NCI-H82 treated with DMSO at 0.1 percent for 48 hours (cell line): ENCODE measurements around the gene PPP4C.
"Not testable (repeated sequence)": the region's sequence is repeated elsewhere in the genome, so short reads cannot be mapped to it uniquely, and the experiment has no call there.

ENCODE experiments used
- DNase-seq: peaks from one replicate; lab custom pipeline; 2025; ENCODE audit not compliant: unreplicated experiment; lab: John Stamatoyannopoulos, UW

PPP4C gene

GRCh38 chr16:30096105-30096861, 20.5 kb downstream of the PPP4C start, which contains the start of gene YPEL3:
Gene YPEL3 (minus strand): TSS chr16:30096213. CDS start chr16:30095482, 731 bp downstream.
- peak; percentile 47 for DNase-seq

DNA sequence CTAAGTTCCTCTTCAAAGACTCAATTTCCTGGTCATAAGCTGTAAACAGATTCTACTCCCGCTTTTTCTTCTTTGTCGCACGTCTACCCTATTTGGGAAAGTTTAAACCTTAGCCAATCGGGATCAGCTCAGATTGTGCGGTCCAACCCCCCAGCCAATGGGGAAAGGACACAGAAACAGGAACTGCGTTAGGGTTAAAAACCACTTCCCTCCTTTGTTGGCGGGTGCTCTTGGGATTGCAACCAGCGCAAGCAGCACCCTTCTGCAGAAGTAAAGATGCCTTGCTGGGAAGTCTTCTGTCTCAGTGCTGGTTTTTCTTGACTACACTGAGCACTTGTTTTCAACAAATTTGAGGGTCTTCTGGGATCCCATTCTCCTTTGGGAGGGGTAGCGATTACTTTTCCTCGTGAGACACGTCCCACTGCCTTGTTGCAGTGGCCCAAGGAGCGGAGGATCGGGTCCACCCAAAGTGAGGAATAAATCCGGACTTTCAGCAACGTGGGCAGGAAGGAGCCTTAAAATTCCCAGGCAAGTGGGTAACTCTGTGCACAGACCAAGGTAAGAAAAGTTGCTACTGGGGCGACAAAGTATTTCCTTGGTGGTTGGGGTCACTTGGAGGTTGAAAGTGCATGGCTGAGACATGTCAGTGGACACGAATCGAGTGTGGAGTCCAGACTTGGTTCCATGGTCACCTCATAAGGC, 21.2 kb downstream of the PPP4C start:
- no peak for DNase-seq

DNA sequence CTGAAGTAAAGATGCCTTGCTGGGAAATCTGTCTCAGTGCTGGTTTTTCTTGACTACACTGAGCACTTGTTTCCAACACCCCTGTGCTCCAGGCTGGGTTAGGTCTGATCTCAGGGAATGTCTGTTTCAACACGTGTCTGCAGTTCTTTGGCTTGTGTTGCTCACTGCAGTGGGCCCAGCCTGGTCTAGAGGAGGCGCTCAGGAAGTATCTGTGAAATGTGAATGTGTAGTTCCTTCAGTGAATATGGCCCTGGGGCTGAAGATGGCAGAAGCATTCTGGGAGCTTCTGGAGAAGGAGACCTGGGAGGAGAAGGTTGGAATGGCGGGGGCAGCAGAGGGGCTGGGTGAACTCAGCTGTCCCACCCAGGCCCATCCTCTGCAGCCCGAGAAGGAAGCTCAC, 28.3 kb downstream of the PPP4C start:
- no peak for DNase-seq

DNA sequence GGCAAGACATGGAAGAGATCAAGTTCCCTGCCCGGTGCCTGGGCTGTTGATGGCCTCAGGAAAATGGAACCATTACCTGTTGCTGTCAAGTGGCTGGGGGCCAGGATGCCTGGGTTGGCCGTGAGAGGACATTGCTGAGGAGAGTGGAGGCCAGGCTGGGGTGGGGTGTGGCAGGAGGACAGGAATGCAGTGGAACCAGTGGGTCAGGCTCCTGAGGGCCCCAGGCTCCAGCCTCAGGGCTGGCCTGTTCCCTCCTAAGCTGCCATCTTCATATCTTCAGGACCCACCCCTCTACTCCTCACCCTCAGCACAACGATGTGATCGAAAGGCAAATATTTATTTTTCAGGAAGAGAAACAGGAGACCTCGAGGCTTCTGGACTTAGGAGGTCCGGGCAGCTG, 28.7 kb downstream of the PPP4C start:
- no peak for DNase-seq

- no peak for DNase-seq
Measured at GRCh38 chr16:30108059-30108850, 32.5 kb downstream of the PPP4C start.

DNA sequence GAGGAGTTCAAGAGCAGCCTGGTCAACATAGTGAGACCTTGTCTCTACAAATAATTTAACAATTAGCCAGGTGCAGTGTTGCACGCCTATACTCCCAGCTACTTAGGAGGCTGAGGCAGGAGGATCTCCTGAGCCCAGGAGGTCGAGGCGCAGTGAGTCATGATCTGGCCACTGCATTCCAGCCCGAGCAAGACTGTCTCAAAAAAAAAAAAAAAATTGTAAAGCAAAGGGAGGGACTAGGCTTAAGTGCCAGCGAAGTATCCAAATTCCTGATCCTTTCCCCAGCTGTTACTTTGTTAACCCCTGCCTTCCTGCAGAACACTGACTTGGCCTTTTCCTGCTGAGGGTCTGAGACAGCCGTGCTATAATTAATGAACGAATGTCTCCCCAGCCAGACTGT, 34.9 kb downstream of the PPP4C start:
- no peak for DNase-seq

DNA sequence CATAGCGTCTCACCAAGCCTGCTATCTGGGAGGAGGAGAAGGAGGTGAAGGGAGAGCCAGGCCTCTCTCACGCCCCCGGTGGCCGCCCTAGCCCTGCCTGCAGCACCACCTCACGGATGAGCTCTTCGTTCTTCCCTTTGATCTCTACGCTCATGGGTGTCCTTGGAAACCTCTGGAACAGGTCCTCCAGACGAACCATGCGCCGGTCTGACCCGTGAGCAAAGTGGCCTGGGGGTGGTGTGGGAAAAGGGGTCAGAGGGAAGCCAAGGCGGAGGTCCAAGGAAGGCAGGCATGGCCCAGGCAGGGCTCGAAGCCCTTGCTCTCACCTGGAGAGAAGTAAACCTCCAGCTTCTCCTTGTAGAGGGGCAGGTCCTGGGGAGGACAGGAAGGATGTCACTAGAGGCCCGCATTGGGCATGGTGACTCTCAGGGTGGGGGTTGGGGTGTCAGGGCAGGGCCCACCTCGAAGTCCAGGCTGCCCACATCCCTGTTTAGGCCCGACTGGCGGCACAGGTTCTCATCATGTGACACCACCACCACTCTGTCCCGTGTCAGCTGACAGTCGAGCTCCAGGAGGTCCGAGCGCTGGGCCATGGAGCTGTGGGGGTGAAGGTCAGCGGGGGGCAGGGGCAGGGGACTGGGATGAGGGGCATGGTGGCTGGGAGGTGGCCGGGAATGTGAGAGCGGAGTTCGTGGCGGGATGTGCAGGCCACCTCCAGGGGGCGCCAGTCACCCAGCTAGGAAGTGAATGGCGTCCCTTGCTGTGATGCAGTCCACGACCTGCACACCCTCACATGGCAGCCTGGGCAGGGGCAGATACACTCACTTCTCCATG, 36.6 kb downstream of the PPP4C start:
- no peak for DNase-seq

GRCh38 chr16:30113031-30113710, 37.4 kb downstream of the PPP4C start, which contains the start of gene GDPD3:
Gene GDPD3 (minus strand): TSS chr16:30113537. CDS start chr16:30113478, 59 bp downstream.
- DNase-seq, result no peak

DNA sequence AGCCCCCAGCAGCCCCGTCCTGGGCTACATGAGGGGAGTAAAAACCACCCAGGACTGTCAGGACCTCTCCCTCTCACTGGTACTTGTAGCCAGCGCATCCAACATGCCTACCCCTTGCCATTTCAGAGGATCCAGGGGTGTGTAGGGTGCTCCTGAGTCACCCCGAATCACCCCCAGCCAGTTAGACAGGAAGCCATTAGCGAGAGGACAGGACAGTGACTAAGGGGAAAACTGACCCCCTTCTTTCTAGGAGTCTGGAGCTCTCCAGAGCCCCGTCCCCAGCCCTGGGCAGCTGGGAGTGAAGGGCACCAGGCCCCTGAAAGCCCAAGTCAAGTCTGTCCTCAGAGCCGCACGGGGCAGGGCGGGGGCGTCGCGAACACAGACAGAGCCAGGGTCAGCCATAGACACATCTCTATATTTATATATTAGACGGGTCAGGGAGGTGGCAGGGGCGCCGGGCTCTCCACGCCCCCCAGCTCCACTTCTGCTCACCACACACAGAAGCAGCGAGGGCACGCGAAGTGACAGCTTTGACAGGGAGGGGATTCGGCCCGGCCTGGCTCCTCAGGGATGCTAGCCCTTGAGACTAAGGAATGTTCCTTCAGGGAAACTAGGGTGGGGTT, 38.0 kb downstream of the PPP4C start:
- no peak for DNase-seq

GRCh38 chr16:30114411-30114810, 38.6 kb downstream of the PPP4C start:
- no peak for DNase-seq

GRCh38 chr16:30114833-30115232, 39.0 kb downstream of the PPP4C start:
- DNase-seq, result not testable (repeated sequence)

- no peak for DNase-seq
Measured at GRCh38 chr16:30115238-30115637, 39.4 kb downstream of the PPP4C start.

- DNase-seq, result no peak
Measured at GRCh38 chr16:30116291-30117207, 40.8 kb downstream of the PPP4C start.

- DNase-seq, result no peak
Measured at GRCh38 chr16:30117768-30118167, 42.0 kb downstream of the PPP4C start.

- DNase-seq, result no peak
Measured at GRCh38 chr16:30119428-30119827, 43.6 kb downstream of the PPP4C start.

DNA sequence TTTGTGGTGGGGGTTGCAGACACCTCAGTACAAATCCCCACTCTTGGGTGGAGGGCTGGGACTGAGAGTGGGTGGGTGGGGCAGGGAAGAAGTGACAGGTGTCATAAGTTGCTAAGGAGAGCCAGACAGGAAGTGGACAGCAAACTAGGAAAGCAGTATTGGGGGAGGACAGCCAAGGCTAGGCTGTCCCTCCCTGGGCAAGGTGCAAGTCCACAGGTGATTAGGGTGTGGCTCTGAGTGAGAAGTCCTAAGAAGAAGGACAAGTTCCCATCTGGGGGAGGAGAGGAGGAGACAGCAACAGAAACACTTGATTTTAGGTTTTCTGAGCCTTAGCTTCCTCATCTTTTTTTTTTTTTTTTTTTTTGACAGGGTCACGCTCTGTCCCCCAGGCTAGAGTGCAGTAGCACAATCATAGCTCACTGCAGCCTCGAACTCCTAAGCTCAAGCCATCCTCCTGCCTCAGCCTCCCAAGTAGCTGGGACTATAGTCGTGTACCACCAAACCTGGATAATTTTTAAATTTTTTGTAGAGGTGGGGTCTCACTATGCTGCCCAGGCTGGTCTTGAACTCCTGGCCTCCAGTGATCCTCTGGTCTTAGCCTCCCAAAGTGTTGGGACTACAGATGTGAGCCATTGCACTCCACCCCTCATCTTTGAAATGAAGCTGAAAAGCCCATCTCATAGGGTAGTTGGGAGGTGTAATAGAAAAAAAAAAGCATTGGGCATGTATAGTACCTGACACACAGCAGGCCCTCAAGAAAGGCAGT, 44.7 kb downstream of the PPP4C start:
- DNase-seq, result no peak

- no peak for DNase-seq
Measured at GRCh38 chr16:30121741-30122571, 46.2 kb downstream of the PPP4C start.
